ENCODE results near the gene SNED1.

SNED1 gene

DNA sequence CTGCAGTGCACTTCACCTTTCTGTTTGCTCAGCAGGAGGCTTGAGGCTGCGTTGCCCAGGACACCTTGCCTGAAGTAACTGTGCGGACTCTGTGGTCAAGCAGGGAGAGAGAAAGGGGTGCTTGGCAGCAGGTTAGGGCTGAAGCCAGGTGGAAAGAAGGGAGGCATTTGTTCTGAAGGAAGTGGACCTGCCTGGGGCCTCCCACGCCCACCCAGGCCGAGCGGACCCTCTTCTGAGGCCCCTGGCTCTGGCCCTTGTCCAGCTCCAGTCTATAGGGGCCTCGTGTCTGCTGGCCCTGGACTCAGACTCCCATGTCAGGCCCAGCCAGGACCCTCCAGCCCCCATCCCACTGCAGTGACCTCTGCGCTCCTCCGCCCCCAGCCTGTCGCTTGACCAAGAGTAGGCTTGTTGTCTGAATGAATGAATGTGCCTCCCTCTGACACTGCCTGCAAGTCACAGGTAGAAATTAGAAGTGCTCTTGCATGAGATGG, 2.5 kb downstream of the SNED1 start:
- H3K4me3 ChIP-seq (ENCODE audit: low read depth, low read length) = no peak overlapping the region
- TF ChIP-seq, protein P1, sequence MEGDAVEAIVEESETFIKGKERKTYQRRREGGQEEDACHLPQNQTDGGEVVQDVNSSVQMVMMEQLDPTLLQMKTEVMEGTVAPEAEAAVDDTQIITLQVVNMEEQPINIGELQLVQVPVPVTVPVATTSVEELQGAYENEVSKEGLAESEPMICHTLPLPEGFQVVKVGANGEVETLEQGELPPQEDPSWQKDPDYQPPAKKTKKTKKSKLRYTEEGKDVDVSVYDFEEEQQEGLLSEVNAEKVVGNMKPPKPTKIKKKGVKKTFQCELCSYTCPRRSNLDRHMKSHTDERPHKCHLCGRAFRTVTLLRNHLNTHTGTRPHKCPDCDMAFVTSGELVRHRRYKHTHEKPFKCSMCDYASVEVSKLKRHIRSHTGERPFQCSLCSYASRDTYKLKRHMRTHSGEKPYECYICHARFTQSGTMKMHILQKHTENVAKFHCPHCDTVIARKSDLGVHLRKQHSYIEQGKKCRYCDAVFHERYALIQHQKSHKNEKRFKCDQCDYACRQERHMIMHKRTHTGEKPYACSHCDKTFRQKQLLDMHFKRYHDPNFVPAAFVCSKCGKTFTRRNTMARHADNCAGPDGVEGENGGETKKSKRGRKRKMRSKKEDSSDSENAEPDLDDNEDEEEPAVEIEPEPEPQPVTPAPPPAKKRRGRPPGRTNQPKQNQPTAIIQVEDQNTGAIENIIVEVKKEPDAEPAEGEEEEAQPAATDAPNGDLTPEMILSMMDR (IDR thresholded peaks at IDR 0.05; ENCODE audit: control insufficient read depth, extremely low read depth, insufficient read depth) = no peak
- DNase-seq (ENCODE audit: low read depth) = no peak

- TF ChIP-seq, protein P1 (IDR thresholded peaks at IDR 0.05; ENCODE audit: control insufficient read depth, extremely low read depth, insufficient read depth) = no peak
- H3K4me3 ChIP-seq (ENCODE audit: low read depth, low read length) = no peak overlapping the region
- DNase-seq (ENCODE audit: low read depth) = no peak
These were observed 3.2 kb downstream of the SNED1 start for GRCh38 chr2:241001413-241002274.

- DNase-seq (ENCODE audit: low read depth) = no peak
- TF ChIP-seq, protein P1 (IDR thresholded peaks at IDR 0.05; ENCODE audit: control insufficient read depth, extremely low read depth, insufficient read depth) = no peak
- no peak overlapping the region for H3K4me3 ChIP-seq (ENCODE audit: low read depth, low read length)
These were observed 4.0 kb downstream of the SNED1 start for GRCh38 chr2:241002275-241003046.

DNA sequence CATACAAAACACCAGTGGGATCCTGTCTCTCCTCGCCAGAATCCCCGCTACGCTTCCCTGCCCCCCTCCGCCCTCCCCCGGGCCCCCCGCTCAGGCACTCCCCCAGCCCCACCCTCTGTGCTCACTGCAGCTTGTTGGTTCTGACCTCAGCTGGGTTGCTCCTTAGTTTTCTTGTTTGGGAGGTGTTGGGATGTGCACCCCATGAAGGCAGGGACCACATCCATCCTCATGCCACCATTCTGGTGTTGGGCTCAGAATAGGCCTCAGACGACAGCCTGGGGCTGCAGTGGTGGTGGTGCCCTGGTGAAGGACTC, 4.6 kb downstream of the SNED1 start:
- TF ChIP-seq, protein P1 (IDR thresholded peaks at IDR 0.05; ENCODE audit: control insufficient read depth, extremely low read depth, insufficient read depth) = no peak
- H3K4me3 ChIP-seq (ENCODE audit: low read depth, low read length) = no peak overlapping the region
- no peak for DNase-seq (ENCODE audit: low read depth)

DNA sequence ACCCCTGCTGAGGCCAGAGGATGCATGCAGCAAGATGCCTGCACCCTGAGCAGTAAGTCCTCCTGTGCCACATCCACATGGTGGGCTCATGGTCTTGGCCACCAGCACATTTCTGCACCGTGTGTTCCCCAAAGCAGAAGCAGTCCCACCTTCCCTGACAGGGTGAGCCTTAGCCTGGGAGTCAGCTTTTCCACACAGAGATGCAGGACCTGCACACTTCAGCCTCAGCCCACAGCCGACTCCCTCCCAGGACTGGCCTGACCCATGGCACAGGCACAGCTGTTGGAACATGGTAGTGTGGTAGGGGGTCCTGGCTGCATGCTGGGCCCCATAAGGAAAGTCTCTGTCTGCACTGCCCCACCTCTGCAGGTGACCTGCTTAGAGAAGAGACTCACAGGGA, 5.0 kb downstream of the SNED1 start:
- no peak overlapping the region for H3K4me3 ChIP-seq (ENCODE audit: low read depth, low read length)
- DNase-seq (ENCODE audit: low read depth) = no peak
- TF ChIP-seq, protein P1 (IDR thresholded peaks at IDR 0.05; ENCODE audit: control insufficient read depth, extremely low read depth, insufficient read depth) = no peak

DNA sequence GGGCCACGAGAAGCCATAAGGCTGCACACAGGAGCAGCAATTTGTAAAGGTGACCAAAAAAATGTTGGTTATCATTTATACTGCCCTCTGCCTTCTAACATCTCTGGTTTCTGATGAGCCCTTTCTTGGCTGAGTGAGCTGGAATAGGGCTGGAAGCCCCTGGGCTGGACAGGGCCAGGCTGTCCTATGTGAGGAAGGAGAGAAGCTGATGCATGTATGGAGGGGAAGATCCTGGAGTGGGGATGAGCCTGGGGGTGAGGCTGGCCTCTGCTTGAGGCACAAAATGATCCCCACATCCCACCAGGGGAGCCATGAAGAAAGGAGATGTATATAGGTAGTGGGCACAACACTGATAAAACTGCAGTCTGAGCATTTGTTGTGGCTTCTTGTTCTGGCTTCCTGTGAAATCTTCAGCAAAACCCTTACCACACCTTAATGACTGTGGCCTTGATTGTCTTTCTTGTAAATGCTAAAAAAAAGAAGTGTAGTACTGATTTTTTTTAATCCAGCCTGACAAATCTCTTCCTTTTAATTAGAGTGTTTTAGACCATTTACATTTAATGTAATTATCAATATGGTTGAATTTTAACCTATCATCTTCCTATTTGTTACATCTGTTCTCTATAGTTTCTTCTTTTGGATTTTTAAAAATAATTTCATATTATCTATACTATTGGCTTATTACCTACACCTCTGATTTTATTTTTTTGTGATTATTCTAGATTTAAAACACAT, 5.6 kb downstream of the SNED1 start:
- TF ChIP-seq, protein P1 (IDR thresholded peaks at IDR 0.05; ENCODE audit: control insufficient read depth, extremely low read depth, insufficient read depth) = no peak
- no peak overlapping the region for H3K4me3 ChIP-seq (ENCODE audit: low read depth, low read length)
- no peak for DNase-seq (ENCODE audit: low read depth)
